Smooth muscle cell (in vitro differentiated cells): ENCODE measurements around the gene RELN. TPM values are rescaled to one million over a fixed set of nuclear protein-coding genes. Genes with fewer than 3 reads are reported as not detected.

Source experiments
- DNase-seq: peaks from one replicate; lab custom pipeline; 2025; ENCODE audit not compliant: unreplicated experiment; lab: John Stamatoyannopoulos, UW
- H2AFZ ChIP-seq: fragments of 200-600 bp; sonication (generic); 2 replicates; pipeline ENCODE4 v1.6.0; 2016; ENCODE audit warnings: antibody characterized with exemption, low read depth, mild to moderate bottlenecking
- H3F3A ChIP-seq: fragments of 200-600 bp; sonication (generic); 2 replicates; pipeline ENCODE4 v1.6.0; 2017; ENCODE audit warnings: antibody characterized with exemption, low read depth
- H3K27ac ChIP-seq: fragments of 200-600 bp; sonication (generic); 2 replicates; pipeline ENCODE4 v1.5.1; 2016; ENCODE audit warnings: low read depth, mild to moderate bottlenecking
- H3K27me3 ChIP-seq: fragments of 200-600 bp; sonication (generic); 2 replicates; pipeline ENCODE4 v1.6.1; 2016; ENCODE audit warnings: low read depth, mild to moderate bottlenecking
- H3K36me3 ChIP-seq: fragments of 200-600 bp; sonication (generic); 2 replicates; pipeline ENCODE4 v1.5.1; 2016; ENCODE audit warnings: low read depth
- H3K4me1 ChIP-seq: fragments of 200-600 bp; sonication (generic); 2 replicates; pipeline ENCODE4 v1.5.1; 2016; ENCODE audit warnings: low read depth
- H3K4me2 ChIP-seq: fragments of 200-600 bp; sonication (generic); 2 replicates; pipeline ENCODE4 v1.6.0; 2016; ENCODE audit warnings: mild to moderate bottlenecking
- H3K4me3 ChIP-seq: fragments of 200-600 bp; sonication (generic); 2 replicates; pipeline ENCODE4 v1.5.1; 2016; ENCODE audit warnings: mild to moderate bottlenecking
- H3K79me2 ChIP-seq: fragments of 200-600 bp; sonication (generic); 2 replicates; pipeline ENCODE4 v1.6.0; 2016; ENCODE audit warnings: low read depth, mild to moderate bottlenecking
- H3K9ac ChIP-seq: fragments of 200-600 bp; sonication (generic); 2 replicates; pipeline ENCODE4 v1.6.0; 2016; ENCODE audit warnings: low read depth
- H3K9me3 ChIP-seq: fragments of 200-600 bp; sonication (generic); replicated peaks from 2 replicates; pipeline ENCODE4 v1.5.1; 2016; ENCODE audit warnings: low read depth
- H4K20me1 ChIP-seq: fragments of 200-600 bp; sonication (generic); 2 replicates; pipeline ENCODE4 v1.6.0; 2016; ENCODE audit warnings: low read depth
- WGBS: methylation state at CpG from one replicate; pipeline ENCODE4 v1.1.7; 2016; ENCODE audit warnings: low lambda C conversion rate; 5-methylcytosine and 5-hydroxymethylcytosine counted together
- polyA plus RNA-seq: library from polyadenylated mRNA; unstranded; fragments of >200 nt; fragmentation: Nextera tagmentation; extraction: Ambion mirVana; gene quantifications from 2 replicates; pipeline ENCODE4 v1.2.1, GENCODE V29; 2016
- total RNA-seq: library from RNA; depleted of rRNA; stranded (reverse); fragments of >200 nt; gene quantifications from 2 replicates; pipeline ENCODE4 v1.2.3, GENCODE V29; 2014
- TF ChIP-seq, protein P1 (sequence below): fragments of 200-600 bp; sonication (generic); IDR thresholded peaks from 2 replicates; pipeline ENCODE4 v1.5.1; 2017; ENCODE audit warnings: borderline replicate concordance, mild to moderate bottlenecking, antibody characterized with exemption; ENCODE audit not compliant: insufficient read depth, poor library complexity, severe bottlenecking

RELN gene
- total and polyA plus RNA-seq, 2 experiments from 2014 or later, result 0.90 TPM; not detected in 1

GRCh38 chr7:103729026-103729425 is 260.4 kb downstream of the RELN start:
- Histone ChIP-seq H3K4me2 (no peak overlapping the region), H3K27ac (no peak overlapping the region), H3K4me3 (no peak overlapping the region), H3K9me3 (no peaks in the 10 kb centered on the region), H3K9ac (no peak overlapping the region), H3F3A (no peaks in the 10 kb centered on the region), H2AFZ (no peak overlapping the region), H3K27me3 (no peaks in the 10 kb centered on the region), H4K20me1 (no peaks in the 10 kb centered on the region), H3K79me2 (no peaks in the 10 kb centered on the region), H3K4me1 (no peaks in the 10 kb centered on the region), H3K36me3 (no peaks in the 10 kb centered on the region)
- DNase-seq, result no peak
- 88% methylated on average over 4 of the region's 4 CpGs for WGBS
- TF ChIP-seq, protein P1, sequence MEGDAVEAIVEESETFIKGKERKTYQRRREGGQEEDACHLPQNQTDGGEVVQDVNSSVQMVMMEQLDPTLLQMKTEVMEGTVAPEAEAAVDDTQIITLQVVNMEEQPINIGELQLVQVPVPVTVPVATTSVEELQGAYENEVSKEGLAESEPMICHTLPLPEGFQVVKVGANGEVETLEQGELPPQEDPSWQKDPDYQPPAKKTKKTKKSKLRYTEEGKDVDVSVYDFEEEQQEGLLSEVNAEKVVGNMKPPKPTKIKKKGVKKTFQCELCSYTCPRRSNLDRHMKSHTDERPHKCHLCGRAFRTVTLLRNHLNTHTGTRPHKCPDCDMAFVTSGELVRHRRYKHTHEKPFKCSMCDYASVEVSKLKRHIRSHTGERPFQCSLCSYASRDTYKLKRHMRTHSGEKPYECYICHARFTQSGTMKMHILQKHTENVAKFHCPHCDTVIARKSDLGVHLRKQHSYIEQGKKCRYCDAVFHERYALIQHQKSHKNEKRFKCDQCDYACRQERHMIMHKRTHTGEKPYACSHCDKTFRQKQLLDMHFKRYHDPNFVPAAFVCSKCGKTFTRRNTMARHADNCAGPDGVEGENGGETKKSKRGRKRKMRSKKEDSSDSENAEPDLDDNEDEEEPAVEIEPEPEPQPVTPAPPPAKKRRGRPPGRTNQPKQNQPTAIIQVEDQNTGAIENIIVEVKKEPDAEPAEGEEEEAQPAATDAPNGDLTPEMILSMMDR, result no peak

GRCh38 chr7:103727982-103728610 is 261.4 kb downstream of the RELN start:
- Histone ChIP-seq H4K20me1 (no peaks in the 10 kb centered on the region), H3K36me3 (no peaks in the 10 kb centered on the region), H3F3A (no peaks in the 10 kb centered on the region), H3K4me2 (no peak overlapping the region), H3K79me2 (no peaks in the 10 kb centered on the region), H3K4me3 (no peak overlapping the region), H3K4me1 (no peaks in the 10 kb centered on the region), H2AFZ (no peak overlapping the region), H3K27ac (no peak overlapping the region), H3K9me3 (no peaks in the 10 kb centered on the region), H3K9ac (no peak overlapping the region), H3K27me3 (no peaks in the 10 kb centered on the region)
- WGBS, result 82% methylated on average over 8 of the region's 8 CpGs
- no peak for DNase-seq
- TF ChIP-seq, protein P1, result no peak

DNA sequence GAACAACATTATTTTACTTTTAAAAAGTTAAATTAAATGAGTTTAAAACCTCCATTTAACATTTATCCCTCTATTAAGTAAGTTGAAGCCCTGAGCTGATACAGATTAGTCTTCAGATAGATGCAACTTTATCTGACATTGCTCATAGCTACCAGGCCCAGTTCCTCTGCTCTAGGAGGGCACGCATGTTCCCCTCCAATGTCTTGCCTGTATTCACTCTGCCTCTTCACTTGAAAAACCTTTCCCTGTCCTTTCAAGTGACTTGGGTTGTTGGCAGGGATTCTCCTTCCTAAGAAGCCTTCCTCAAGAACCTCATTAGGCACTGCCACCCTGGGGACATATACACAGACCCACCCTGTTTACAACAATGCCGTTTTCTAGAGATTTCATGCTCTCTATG is 270.4 kb downstream of the RELN start:
- Histone ChIP-seq H3K9me3 (no peaks in the 10 kb centered on the region), H3F3A (no peaks in the 10 kb centered on the region), H3K4me3 (no peak overlapping the region), H3K36me3 (no peaks in the 10 kb centered on the region), H3K27ac (no peak overlapping the region), H4K20me1 (no peaks in the 10 kb centered on the region), H3K79me2 (no peaks in the 10 kb centered on the region), H3K4me2 (no peak overlapping the region), H3K27me3 (no peaks in the 10 kb centered on the region), H3K4me1 (no peaks in the 10 kb centered on the region), H3K9ac (no peak overlapping the region), H2AFZ (no peak overlapping the region)
- DNase-seq, result no peak
- 82% methylated on average over 2 of the region's 2 CpGs for WGBS
- TF ChIP-seq, protein P1, result no peak

GRCh38 chr7:103718482-103719061 is 270.9 kb downstream of the RELN start:
- Histone ChIP-seq H3K9me3 (no peaks in the 10 kb centered on the region), H3F3A (no peaks in the 10 kb centered on the region), H3K27me3 (no peaks in the 10 kb centered on the region), H3K36me3 (no peaks in the 10 kb centered on the region), H3K9ac (no peak overlapping the region), H3K27ac (no peak overlapping the region), H3K4me1 (no peaks in the 10 kb centered on the region), H3K4me3 (no peak overlapping the region), H2AFZ (no peak overlapping the region), H4K20me1 (no peaks in the 10 kb centered on the region), H3K4me2 (no peak overlapping the region), H3K79me2 (no peaks in the 10 kb centered on the region)
- DNase-seq, result no peak
- TF ChIP-seq, protein P1, result no peak
